Neural progenitor cell (in vitro differentiated cells): ENCODE data around the gene ACTR1A. TPM values are rescaled to one million over a fixed set of nuclear protein-coding genes. Genes with fewer than 3 reads are reported as not detected.
A peak's percentile ranks its signal among the peaks of the same experiment; 100 is the strongest.

ENCODE experiments used
- DNase-seq: peaks from one replicate; pipeline ENCODE4 v3.0.0-alpha.2; 2016; ENCODE audit warnings: low spot score
- H2AFZ ChIP-seq: fragments of 200-600 bp; sonication (generic); replicated peaks from 2 replicates; pipeline ENCODE4 v1.6.1; 2016; ENCODE audit warnings: antibody characterized with exemption
- H3F3A ChIP-seq: fragments of 200-600 bp; sonication (generic); 2 replicates; pipeline ENCODE4 v1.6.1; 2016; ENCODE audit warnings: antibody characterized with exemption, low read depth
- H3K27ac ChIP-seq: fragments of 200-600 bp; sonication (generic); 2 replicates; pipeline ENCODE4 v1.5.1; 2016; ENCODE audit warnings: mild to moderate bottlenecking
- H3K27me3 ChIP-seq: fragments of 200-600 bp; sonication (generic); 2 replicates; pipeline ENCODE4 v1.6.1; 2016; ENCODE audit warnings: mild to moderate bottlenecking, moderate library complexity
- H3K36me3 ChIP-seq: fragments of 200-600 bp; sonication (generic); 2 replicates; pipeline ENCODE4 v1.5.1; 2016
- H3K4me1 ChIP-seq: fragments of 200-600 bp; sonication (generic); 2 replicates; pipeline ENCODE4 v1.6.1; 2016; ENCODE audit warnings: mixed run types
- H3K4me2 ChIP-seq: fragments of 200-600 bp; sonication (generic); 2 replicates; pipeline ENCODE4 v1.6.1; 2016
- H3K4me3 ChIP-seq: fragments of 200-600 bp; sonication (generic); 2 replicates; pipeline ENCODE4 v1.5.1; 2016
- H3K79me2 ChIP-seq: fragments of 200-600 bp; sonication (generic); 2 replicates; pipeline ENCODE4 v1.6.1; 2016; ENCODE audit warnings: low read depth
- H3K9ac ChIP-seq: fragments of 200-600 bp; sonication (generic); 2 replicates; pipeline ENCODE4 v1.6.1; 2016
- H3K9me3 ChIP-seq: fragments of 200-600 bp; sonication (generic); 2 replicates; pipeline ENCODE4 v1.5.1; 2016; ENCODE audit warnings: low read depth
- H4K20me1 ChIP-seq: fragments of 200-600 bp; sonication (generic); 2 replicates; pipeline ENCODE4 v1.6.1; 2016; ENCODE audit warnings: low read depth
- H3K27ac Mint-ChIP-seq: 3 replicates; pipeline ENCODE4 v1.8.0; 2021; ENCODE audit warnings: mixed read lengths
- H3K27me3 Mint-ChIP-seq: 2 replicates; pipeline ENCODE4 v1.8.0; 2022; ENCODE audit warnings: low read depth, mild to moderate bottlenecking, inconsistent platforms, moderate library complexity, mixed read lengths; ENCODE audit not compliant: insufficient read depth
- H3K36me3 Mint-ChIP-seq: 3 replicates; pipeline ENCODE4 v1.8.0; 2021; ENCODE audit warnings: mixed read lengths
- H3K4me1 Mint-ChIP-seq: 3 replicates; pipeline ENCODE4 v1.8.0; 2021; ENCODE audit warnings: mixed read lengths
- H3K4me3 Mint-ChIP-seq: 3 replicates; pipeline ENCODE4 v1.8.0; 2021; ENCODE audit warnings: mild to moderate bottlenecking, moderate library complexity, mixed read lengths
- H3K9me3 Mint-ChIP-seq: 3 replicates; pipeline ENCODE4 v1.8.0; 2020; ENCODE audit warnings: mixed read lengths
- EZH2 ChIP-seq: fragments of 200-600 bp; sonication (generic); IDR thresholded peaks from 2 replicates; pipeline ENCODE4 v1.6.1; 2017; ENCODE audit warnings: antibody characterized with exemption, mild to moderate bottlenecking, moderate library complexity
- EZH2phosphoT487 ChIP-seq: fragments of 200-600 bp; sonication (generic); IDR thresholded peaks from 2 replicates; pipeline ENCODE4 v1.6.1; 2017; ENCODE audit warnings: antibody characterized with exemption
- microRNA counts: library from miRNA; unstranded; fragments of <30 nt; microRNA quantifications from one replicate; lab custom pipeline; 2016
- microRNA-seq: library from miRNA; unstranded; fragments of <30 nt; microRNA quantifications from one replicate; pipeline ENCODE4, GENCODE V29; 2016
- small RNA-seq: library from RNA; depleted of rRNA; stranded (forward); fragments of <200 nt; gene quantifications from one replicate; pipeline ENCODE3, GENCODE V24; 2015
- total RNA-seq: library from RNA; depleted of rRNA; stranded (reverse); fragments of >200 nt; gene quantifications from 2 replicates; pipeline ENCODE4 v1.2.3, GENCODE V29; 2015; ENCODE audit warnings: low replicate concordance
- TF ChIP-seq, protein P1 (sequence below): fragments of 200-600 bp; sonication (generic); IDR thresholded peaks from 2 replicates; pipeline ENCODE4 v1.5.1; 2017; ENCODE audit warnings: antibody characterized with exemption, mild to moderate bottlenecking

The ACTR1A gene
- total RNA-seq, 1 donor from 2014 or later, result 86.9 TPM

DNA sequence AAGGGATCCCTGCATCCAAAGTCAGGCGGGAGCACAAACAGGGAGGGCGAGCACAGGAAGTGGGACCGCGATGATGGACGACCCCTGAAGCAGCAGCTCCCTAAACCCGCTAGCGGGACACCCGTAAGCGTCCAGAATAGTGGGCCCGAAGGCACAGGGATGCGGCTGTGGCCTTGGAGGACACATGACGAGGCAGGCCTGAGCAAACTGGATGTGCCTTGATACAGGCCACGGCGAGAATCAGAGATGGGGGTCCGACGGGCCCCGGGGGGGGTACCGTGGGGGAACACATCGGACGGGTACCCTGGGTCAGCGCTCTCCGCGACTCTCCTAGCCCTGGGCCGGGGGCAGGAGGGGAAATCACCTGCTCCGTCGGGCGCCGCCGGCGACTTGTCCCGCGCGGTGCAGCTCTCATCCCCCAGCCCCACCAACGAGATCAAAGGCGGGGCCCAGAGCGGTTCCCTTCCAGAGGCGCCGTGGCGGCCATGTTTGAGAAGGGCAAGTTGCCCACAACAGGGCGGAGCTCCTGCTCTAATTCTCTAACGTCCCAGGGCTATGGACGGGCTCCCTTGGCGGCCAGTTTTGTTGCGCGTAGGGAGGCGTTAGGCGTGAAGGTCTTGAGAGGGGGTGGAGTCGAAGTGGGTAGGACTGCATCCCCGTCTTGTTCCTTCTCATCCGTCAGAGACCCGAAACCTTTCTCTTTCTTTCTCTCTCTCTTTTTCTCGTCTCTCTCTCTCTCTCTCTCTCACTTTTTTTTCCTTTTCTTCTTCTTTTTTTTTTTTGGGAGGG is 70.2 kb downstream of the ACTR1A start, which contains the start of gene CUEDC2:
Gene CUEDC2 (minus strand): TSS at position 413 of the 789 bp plus-strand sequence. CDS start 7,386 bp downstream, outside the sequence.
- Histone ChIP-seq H3K27me3 (peaks cover 41% of the 10 kb centered on the region), H3K4me1 (peaks cover 14% of the 10 kb centered on the region), H4K20me1 (no peaks in the 10 kb centered on the region), H3K4me2 (peak within 1 kb of the TSS; percentile 88), H3K36me3 (no peaks in the 10 kb centered on the region), H3K9ac (peak within 1 kb of the TSS; percentile 74), H2AFZ (peak within 1 kb of the TSS; percentile 63), H3K79me2 (peaks cover 13% of the 10 kb centered on the region), H3K27ac (no peak within 1 kb of the TSS), H3K4me3 (peak within 1 kb of the TSS; percentile 67), H3F3A (peaks cover 17% of the 10 kb centered on the region), H3K9me3 (no peaks in the 10 kb centered on the region)
- no peak for TF ChIP-seq EZH2
- no peak for TF ChIP-seq EZH2phosphoT487
- TF ChIP-seq, protein P1, sequence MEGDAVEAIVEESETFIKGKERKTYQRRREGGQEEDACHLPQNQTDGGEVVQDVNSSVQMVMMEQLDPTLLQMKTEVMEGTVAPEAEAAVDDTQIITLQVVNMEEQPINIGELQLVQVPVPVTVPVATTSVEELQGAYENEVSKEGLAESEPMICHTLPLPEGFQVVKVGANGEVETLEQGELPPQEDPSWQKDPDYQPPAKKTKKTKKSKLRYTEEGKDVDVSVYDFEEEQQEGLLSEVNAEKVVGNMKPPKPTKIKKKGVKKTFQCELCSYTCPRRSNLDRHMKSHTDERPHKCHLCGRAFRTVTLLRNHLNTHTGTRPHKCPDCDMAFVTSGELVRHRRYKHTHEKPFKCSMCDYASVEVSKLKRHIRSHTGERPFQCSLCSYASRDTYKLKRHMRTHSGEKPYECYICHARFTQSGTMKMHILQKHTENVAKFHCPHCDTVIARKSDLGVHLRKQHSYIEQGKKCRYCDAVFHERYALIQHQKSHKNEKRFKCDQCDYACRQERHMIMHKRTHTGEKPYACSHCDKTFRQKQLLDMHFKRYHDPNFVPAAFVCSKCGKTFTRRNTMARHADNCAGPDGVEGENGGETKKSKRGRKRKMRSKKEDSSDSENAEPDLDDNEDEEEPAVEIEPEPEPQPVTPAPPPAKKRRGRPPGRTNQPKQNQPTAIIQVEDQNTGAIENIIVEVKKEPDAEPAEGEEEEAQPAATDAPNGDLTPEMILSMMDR, result no peak
- Mint-ChIP-seq H3K4me1 (peaks cover 31% of the 10 kb centered on the region), H3K9me3 (no peaks in the 10 kb centered on the region), H3K36me3 (no peaks in the 10 kb centered on the region), H3K27me3 (peaks cover 3% of the 10 kb centered on the region), H3K27ac (peak within 1 kb of the TSS; percentile 53), H3K4me3 (peak within 1 kb of the TSS; percentile 96)
- DNase-seq, result peak; percentile 98

DNA sequence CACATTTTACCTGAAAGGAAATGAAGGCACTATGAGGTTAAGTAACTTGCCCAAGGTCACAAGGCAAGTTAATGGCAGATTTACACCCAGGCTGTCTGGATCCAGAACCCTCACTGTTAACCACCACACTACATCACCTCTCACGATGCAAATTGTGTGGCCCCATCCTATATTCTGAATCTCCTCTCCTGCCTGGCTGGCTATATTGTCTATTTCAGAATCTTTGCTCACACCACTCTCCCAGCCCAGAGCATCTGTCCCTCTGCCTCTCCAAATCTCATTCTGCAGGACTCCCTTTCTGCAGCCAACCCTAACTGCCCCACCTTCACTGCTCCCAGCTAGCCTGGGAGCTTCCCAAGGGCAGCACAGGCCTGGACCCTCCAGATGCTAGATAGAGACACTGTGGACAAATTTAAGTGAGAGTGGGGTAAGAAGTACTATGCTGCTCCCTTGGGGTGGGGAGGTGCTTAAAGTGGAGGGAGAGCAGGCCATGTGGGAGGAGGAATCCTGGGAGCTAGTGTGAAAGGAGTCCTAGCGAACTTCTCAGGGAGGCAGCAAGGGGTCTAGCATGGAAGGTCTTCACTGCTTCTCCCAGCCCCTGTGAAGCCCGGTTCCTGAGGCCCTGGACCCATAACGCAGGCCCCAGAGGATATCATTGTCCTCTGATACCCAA is 70.9 kb downstream of the ACTR1A start:
- peak overlapping the region; percentile 63 for H2AFZ ChIP-seq
- peaks cover 28% of the 10 kb centered on the region for H3K4me1 Mint-ChIP-seq
- peak overlapping the region; percentile 96 for H3K4me3 Mint-ChIP-seq
- no peaks in the 10 kb centered on the region for H3K9me3 Mint-ChIP-seq
- no peaks in the 10 kb centered on the region for H3K9me3 ChIP-seq
- peak overlapping the region; percentile 88 for H3K4me2 ChIP-seq
- H3K36me3 Mint-ChIP-seq, result no peaks in the 10 kb centered on the region
- peaks cover 14% of the 10 kb centered on the region for H3K4me1 ChIP-seq
- DNase-seq, result no peak
- H3K79me2 ChIP-seq, result peaks cover 13% of the 10 kb centered on the region
- H3K27ac Mint-ChIP-seq, result peak overlapping the region; percentile 34
- no peaks in the 10 kb centered on the region for H3K36me3 ChIP-seq
- H3K27me3 ChIP-seq, result peaks cover 39% of the 10 kb centered on the region
- no peaks in the 10 kb centered on the region for H4K20me1 ChIP-seq
- peaks cover 4% of the 10 kb centered on the region for H3K27me3 Mint-ChIP-seq
- H3K27ac ChIP-seq, result no peak overlapping the region
- TF ChIP-seq, protein P1, result no peak
- TF ChIP-seq EZH2phosphoT487 (no peak), EZH2 (no peak)
- peak overlapping the region; percentile 67 for H3K4me3 ChIP-seq
- peak overlapping the region; percentile 74 for H3K9ac ChIP-seq
- H3F3A ChIP-seq, result peaks cover 17% of the 10 kb centered on the region

DNA sequence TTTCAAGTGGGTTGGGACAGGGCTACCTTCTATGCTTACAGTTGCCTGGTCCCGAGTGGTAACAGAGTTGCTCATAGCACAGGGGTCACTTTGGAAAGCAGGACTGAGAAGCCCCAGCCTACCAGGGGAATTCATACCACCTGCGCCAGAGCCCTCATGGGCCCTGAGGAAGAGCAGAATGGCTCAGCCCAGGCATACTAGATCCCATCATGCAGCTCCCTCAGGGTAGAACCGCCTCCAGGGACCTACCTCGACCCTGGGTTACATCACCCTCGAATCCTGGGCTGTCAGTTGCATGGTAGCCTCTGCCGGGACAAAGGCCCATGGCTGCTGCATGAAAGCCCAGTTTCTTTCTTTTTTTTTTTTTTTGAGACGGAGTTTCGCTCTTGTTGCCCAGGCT is 73.0 kb downstream of the ACTR1A start:
- peaks cover 4% of the 10 kb centered on the region for H3K4me1 ChIP-seq
- no peak overlapping the region for H3K27ac ChIP-seq
- no peak overlapping the region for H3K9ac ChIP-seq
- Mint-ChIP-seq H3K4me1 (peaks cover 17% of the 10 kb centered on the region), H3K27ac (no peak overlapping the region), H3K27me3 (peaks cover 7% of the 10 kb centered on the region), H3K36me3 (peaks cover under 1% of the 10 kb centered on the region), H3K9me3 (no peaks in the 10 kb centered on the region), H3K4me3 (no peak overlapping the region)
- peaks cover 13% of the 10 kb centered on the region for H3K79me2 ChIP-seq
- no peaks in the 10 kb centered on the region for H3K9me3 ChIP-seq
- H3K36me3 ChIP-seq, result no peaks in the 10 kb centered on the region
- peaks cover 18% of the 10 kb centered on the region for H3K27me3 ChIP-seq
- peaks cover 3% of the 10 kb centered on the region for H4K20me1 ChIP-seq
- H3K4me3 ChIP-seq, result no peak overlapping the region
- DNase-seq, result no peak
- H2AFZ ChIP-seq, result no peak overlapping the region
- TF ChIP-seq EZH2phosphoT487 (no peak), EZH2 (no peak)
- TF ChIP-seq, protein P1, result no peak
- H3F3A ChIP-seq, result peaks cover 8% of the 10 kb centered on the region
- no peak overlapping the region for H3K4me2 ChIP-seq

MicroRNAs within 50 kb of the gene (microRNA counts, 767-probe panel; counts per million panel counts)
- microRNA hsa-miR-146b-3p (lab: Ali Mortazavi, UCI), result 460 counts per million, percentile 90 among the panel's probes with 10 or more counts
- 460 counts per million, percentile 90 among the panel's probes with 10 or more counts for microRNA hsa-miR-146b-5p (lab: Ali Mortazavi, UCI)

Small RNA genes lying within 50 kb of the gene (microRNA-seq; reads per million reads assigned to microRNA genes)
- 23.2 reads per million, percentile 56 among the genes with 10 or more reads in this experiment for gene MIR146B

Small RNA genes lying within 50 kb of the gene (small RNA-seq; reads per million reads assigned to genes)
- gene MIR146B, result 42.2 reads per million, percentile 98 among the genes with 10 or more reads in this experiment

Other genes with a start within 250 kb of the ACTR1A start
- 4.0 and 14.9 TPM in 2 replicates for gene NFKB2, start 107.0 kb downstream of the ACTR1A start, total RNA-seq
- 0.09 and 2.8 TPM in 2 replicates for gene PSD, start 83.9 kb downstream of the ACTR1A start, total RNA-seq
- gene FBXL15, start 81.9 kb downstream of the ACTR1A start, total RNA-seq, result 4.4 and 12.2 TPM in 2 replicates
- 64.0 and 97.4 TPM in 2 replicates for gene CUEDC2, start 70.1 kb downstream of the ACTR1A start, total RNA-seq
- not detected in 2 replicates for gene C10orf95, start 51.2 kb downstream of the ACTR1A start, total RNA-seq
- 11.5 and 14.7 TPM in 2 replicates for gene SUFU, start 1.3 kb upstream of the ACTR1A start, total RNA-seq
- gene TRIM8, start 141.8 kb upstream of the ACTR1A start, total RNA-seq, result 31.4 and 33.8 TPM in 2 replicates
- 20.8 and 29.7 TPM in 2 replicates for gene ARL3, start 211.7 kb upstream of the ACTR1A start, total RNA-seq
- gene SFXN2, start 211.9 kb upstream of the ACTR1A start, total RNA-seq, result 6.4 and 15.5 TPM in 2 replicates
- 21.1 and 29.3 TPM in 2 replicates for gene WBP1L, start 241.2 kb upstream of the ACTR1A start, total RNA-seq